Lower lobe of right lung (tissue), 2 donors: Measurements from ENCODE around the gene MAN2B2. TPM values are rescaled to one million over a fixed set of nuclear protein-coding genes. Genes with fewer than 3 reads are reported as not detected.

ENCODE experiments used
- ATAC-seq, 2 donors: fragments of 200-7000 bp; cut with Tn5 transposase; one replicate each; pipeline ENCODE4 v1.9.1; 2020 to 2022; ENCODE audit warnings: mild to moderate bottlenecking in 2 of 2, moderate library complexity in 2 of 2
- DNase-seq: peaks from one replicate; pipeline ENCODE4 v3.0.0-alpha.2; 2020
- H3K27ac ChIP-seq: fragments of 200-600 bp; one replicate; pipeline ENCODE4 v1.8.0; 2022
- H3K27me3 ChIP-seq: fragments of 200-600 bp; one replicate; pipeline ENCODE4 v1.8.0; 2022; ENCODE audit warnings: low read depth
- H3K36me3 ChIP-seq: fragments of 200-600 bp; one replicate; pipeline ENCODE4 v1.8.0; 2022; ENCODE audit warnings: mild to moderate bottlenecking
- H3K4me1 ChIP-seq: fragments of 200-600 bp; one replicate; pipeline ENCODE4 v1.8.0; 2022
- H3K4me3 ChIP-seq: fragments of 200-600 bp; one replicate; pipeline ENCODE4 v1.8.0; 2022; ENCODE audit warnings: mild to moderate bottlenecking
- H3K9me3 ChIP-seq: fragments of 200-600 bp; one replicate; pipeline ENCODE4 v1.8.0; 2022
- CTCF ChIP-seq: fragments of 200-600 bp; IDR thresholded peaks from one replicate; pipeline ENCODE4 v1.8.0; 2022; ENCODE audit warnings: antibody characterized with exemption, mild to moderate bottlenecking
- intact Hi-C: fragments of 100-400 bp; cut with DNase I; formaldehyde crosslinking; loops from one replicate; pipeline ENCODE4 v1.11.0; 2022
- total RNA-seq: library from RNA; stranded (reverse); fragmentation: NEBNext Ultra II Directional; extraction: Animal tissue kit (Norgen Biotek cat#: 25700); gene quantifications from one replicate; pipeline ENCODE4 v1.2.1, GENCODE V29; 2021
- donor health status: DM: no; HTN: yes; CAD: no; lungs with severe emphysema.

MAN2B2 gene
- total RNA-seq, 1 donor from 2014 or later: 41.2 TPM

- no peaks in the 10 kb centered on the region for H3K36me3 ChIP-seq
- H3K27ac ChIP-seq: no peak overlapping the region
- no peak for DNase-seq
- H3K4me3 ChIP-seq: no peak overlapping the region
- H3K9me3 ChIP-seq: peaks cover 10% of the 10 kb centered on the region
- no peak for ATAC-seq
- no peak for TF ChIP-seq CTCF
- no peaks in the 10 kb centered on the region for H3K4me1 ChIP-seq
- peaks cover 19% of the 10 kb centered on the region for H3K27me3 ChIP-seq
- intact Hi-C loops: no loop called here
Observed at GRCh38 chr4:6549445-6549844, 25.5 kb upstream of the MAN2B2 start.

- ATAC-seq (no peak), DNase-seq (no peak)
- H3K27me3 ChIP-seq: peaks cover 19% of the 10 kb centered on the region
- TF ChIP-seq CTCF: no peak
- H3K27ac ChIP-seq: no peak overlapping the region
- no peak overlapping the region for H3K4me3 ChIP-seq
- H3K9me3 ChIP-seq: peaks cover 10% of the 10 kb centered on the region
- no peaks in the 10 kb centered on the region for H3K4me1 ChIP-seq
- no peaks in the 10 kb centered on the region for H3K36me3 ChIP-seq
- intact Hi-C loops: no loop called here
Observed at GRCh38 chr4:6549890-6550620, 24.9 kb upstream of the MAN2B2 start.

GRCh38 chr4:6550821-6551220, 24.2 kb upstream of the MAN2B2 start:
- no peak for ATAC-seq
- peaks cover 23% of the 10 kb centered on the region for H3K27me3 ChIP-seq

GRCh38 chr4:6551660-6552059, 23.3 kb upstream of the MAN2B2 start:
- intact Hi-C loops: no loop called here
- no peak for TF ChIP-seq CTCF
- H3K27me3 ChIP-seq: peaks cover 31% of the 10 kb centered on the region

More at GRCh38 chr4:6550821-6551220, 24.2 kb upstream of the MAN2B2 start:
- Histone ChIP-seq H3K27ac (no peak overlapping the region), H3K4me3 (no peak overlapping the region), H3K36me3 (no peaks in the 10 kb centered on the region), H3K9me3 (peaks cover 10% of the 10 kb centered on the region), H3K4me1 (no peaks in the 10 kb centered on the region)
- TF ChIP-seq CTCF: no peak
- intact Hi-C loops: no loop called here
- DNase-seq: no peak

GRCh38 chr4:6555519-6555918, 19.5 kb upstream of the MAN2B2 start:
- Histone ChIP-seq H3K36me3 (no peaks in the 10 kb centered on the region), H3K4me3 (no peak overlapping the region), H3K27ac (no peak overlapping the region), H3K9me3 (peaks cover 10% of the 10 kb centered on the region), H3K4me1 (no peaks in the 10 kb centered on the region), H3K27me3 (peaks cover 45% of the 10 kb centered on the region)
- ATAC-seq (no peak), DNase-seq (no peak)
- no peak for TF ChIP-seq CTCF
- intact Hi-C loops: no loop called here

More at GRCh38 chr4:6551660-6552059, 23.3 kb upstream of the MAN2B2 start:
- Histone ChIP-seq H3K9me3 (peaks cover 10% of the 10 kb centered on the region), H3K27ac (no peak overlapping the region), H3K4me3 (no peak overlapping the region), H3K4me1 (no peaks in the 10 kb centered on the region), H3K36me3 (no peaks in the 10 kb centered on the region)
- no peak for ATAC-seq
- DNase-seq: no peak
